Liver (tissue), 9 donors: ENCODE measurements around the gene ZNF618. TPM values are rescaled to one million over a fixed set of nuclear protein-coding genes. Genes with fewer than 3 reads are reported as not detected.
A peak's percentile ranks its signal among the peaks of the same experiment; 100 is the strongest.

ENCODE experiments used
- DNase-seq: peaks from one replicate; pipeline ENCODE4 v3.0.0-alpha.2; 2017; ENCODE audit warnings: low spot score
- H3K27ac ChIP-seq, 2 donors: one replicate each; pipeline ENCODE4 v1.7.0; 2013; ENCODE audit warnings: inconsistent platforms in 2 of 2, low read length in 2 of 2, control low read depth in 1 of 2, low read depth in 1 of 2, mild to moderate bottlenecking in 1 of 2
- H3K27me3 ChIP-seq, 4 donors: one replicate each; pipeline versions ENCODE4 v1.6.1 to v1.7.0; 2013; ENCODE audit warnings: low read length in 3 of 4, inconsistent platforms in 1 of 4, mild to moderate bottlenecking in 1 of 4, moderate library complexity in 1 of 4; ENCODE audit not compliant: control insufficient read depth in 4 of 4, insufficient read depth in 4 of 4
- H3K36me3 ChIP-seq, 4 donors: one replicate each; pipeline versions ENCODE4 v1.6.1 to v1.7.0; 2013; ENCODE audit warnings: low read length in 3 of 4, mild to moderate bottlenecking in 3 of 4, low read depth in 1 of 4, moderate library complexity in 1 of 4; ENCODE audit not compliant: control insufficient read depth in 4 of 4, insufficient read depth in 3 of 4
- H3K4me1 ChIP-seq, 4 donors: one replicate each; pipeline versions ENCODE4 v1.6.1 to v1.7.0; 2013; ENCODE audit warnings: low read length in 3 of 4, mild to moderate bottlenecking in 3 of 4, moderate library complexity in 1 of 4; ENCODE audit not compliant: control insufficient read depth in 4 of 4, insufficient read depth in 4 of 4
- H3K4me3 ChIP-seq, 3 donors: one replicate each; pipeline versions ENCODE4 v1.6.1 to v1.7.0; 2013; ENCODE audit warnings: low read length in 3 of 3, control low read depth in 1 of 3, low read depth in 1 of 3, mild to moderate bottlenecking in 1 of 3
- H3K9ac ChIP-seq, 2 donors: one replicate each; pipeline ENCODE4 v1.7.0; 2013; ENCODE audit warnings: low read length in 2 of 2, mild to moderate bottlenecking in 2 of 2, moderate library complexity in 2 of 2, control low read depth in 1 of 2, low read depth in 1 of 2
- H3K9me3 ChIP-seq, 4 donors: one replicate each; pipeline versions ENCODE4 v1.6.1 to v1.7.0; 2013; ENCODE audit warnings: low read length in 3 of 4; ENCODE audit not compliant: control insufficient read depth in 4 of 4
- EGR1 ChIP-seq, 2 donors: IDR thresholded peaks; 2 replicates each; pipeline ENCODE4 v1.6.1; 2016 to 2018; ENCODE audit warnings: antibody characterized with exemption in 2 of 2, low read depth in 2 of 2
- FOXA1 ChIP-seq: IDR thresholded peaks from 2 replicates; pipeline ENCODE4 v1.6.1; 2016; ENCODE audit warnings: antibody characterized with exemption
- FOXA2 ChIP-seq: IDR thresholded peaks from 2 replicates; pipeline ENCODE4 v1.6.1; 2016; ENCODE audit warnings: antibody characterized with exemption
- HNF4A ChIP-seq, 2 donors: conservative IDR thresholded peaks; 2 replicates each; pipeline ENCODE4 v1.6.1; 2016; ENCODE audit warnings: antibody characterized with exemption in 2 of 2, mild to moderate bottlenecking in 2 of 2
- HNF4G ChIP-seq: IDR thresholded peaks from 2 replicates; pipeline ENCODE4 v1.6.1; 2016; ENCODE audit warnings: antibody characterized with exemption
- JUND ChIP-seq, 2 donors: IDR thresholded peaks; 2 replicates each; pipeline ENCODE4 v1.6.1; 2016; ENCODE audit warnings: antibody characterized with exemption in 2 of 2
- NR2F2 ChIP-seq: IDR thresholded peaks from 2 replicates; pipeline ENCODE4 v1.6.1; 2016; ENCODE audit warnings: antibody characterized with exemption
- RAD21 ChIP-seq, 2 donors: IDR thresholded peaks; 2 replicates each; pipeline ENCODE4 v1.6.1; 2016; ENCODE audit warnings: antibody characterized with exemption in 2 of 2, mild to moderate bottlenecking in 2 of 2
- RXRA ChIP-seq, 2 donors: IDR thresholded peaks; 2 replicates each; pipeline ENCODE4 v1.6.1; 2017 to 2018; ENCODE audit warnings: antibody characterized with exemption in 2 of 2, mild to moderate bottlenecking in 1 of 2
- TAF1 ChIP-seq: conservative IDR thresholded peaks from 2 replicates; pipeline ENCODE4 v1.6.1; 2016; ENCODE audit warnings: antibody characterized with exemption, mild to moderate bottlenecking
- YY1 ChIP-seq: IDR thresholded peaks from 2 replicates; pipeline ENCODE4 v1.6.1; 2016; ENCODE audit warnings: antibody characterized with exemption, mild to moderate bottlenecking
- WGBS: extraction: QIAGEN DNeasy Blood & Tissue Kit; methylation state at CpG from one replicate; pipeline ENCODE4 v1.1.7; 2013; 5-methylcytosine and 5-hydroxymethylcytosine counted together
- polyA plus RNA-seq, 2 donors: library from polyadenylated mRNA; stranded (reverse) in 1 of 2; unstranded in 1 of 2; fragments of 200-250 nt in 1 of 2; fragments of >200 nt in 1 of 2; fragmentation: Nextera tagmentation in 1 of 2; extraction: Ambion mirVana in 1 of 2; gene quantifications; one replicate each; pipeline versions ENCODE4 v1.2.1 to v1.2.3, GENCODE V29; 2013 to 2015
- total RNA-seq, 2 donors: library from RNA; depleted of rRNA; stranded (reverse); fragments of >200 nt; gene quantifications; one replicate each; pipeline ENCODE4 v1.2.3, GENCODE V29; 2014
- TF ChIP-seq, protein P1 (sequence below): IDR thresholded peaks from 2 replicates; pipeline ENCODE4 v1.6.1; 2016; ENCODE audit warnings: antibody characterized with exemption, mild to moderate bottlenecking
- TF ChIP-seq, protein P2 (sequence below): IDR thresholded peaks from 2 replicates; pipeline ENCODE4 v1.6.1; 2016; ENCODE audit warnings: antibody characterized with exemption
- TF ChIP-seq, protein P3 (sequence below): IDR thresholded peaks from 2 replicates; pipeline ENCODE4 v1.6.1; 2016; ENCODE audit warnings: antibody characterized with exemption
- TF ChIP-seq, protein P4 (sequence below): IDR thresholded peaks from 2 replicates; pipeline ENCODE4 v1.6.1; 2016; ENCODE audit warnings: antibody characterized with exemption
- TF ChIP-seq, protein P5 (sequence below): fragments of 150-350 bp; IDR thresholded peaks from 2 replicates; pipeline ENCODE4 v1.5.1; 2017; ENCODE audit warnings: improper control_type of control experiment, low read depth, low read length; ENCODE audit not compliant: missing input control
- donor health status: healthy.
- donor health status: healthy.
- donor health status: healthy.
- donor health status: healthy.
- donor health status: healthy.

ZNF618 gene
- total and polyA plus RNA-seq, 4 donors, result 2.2 to 6.5 (median 3.7) TPM

DNA sequence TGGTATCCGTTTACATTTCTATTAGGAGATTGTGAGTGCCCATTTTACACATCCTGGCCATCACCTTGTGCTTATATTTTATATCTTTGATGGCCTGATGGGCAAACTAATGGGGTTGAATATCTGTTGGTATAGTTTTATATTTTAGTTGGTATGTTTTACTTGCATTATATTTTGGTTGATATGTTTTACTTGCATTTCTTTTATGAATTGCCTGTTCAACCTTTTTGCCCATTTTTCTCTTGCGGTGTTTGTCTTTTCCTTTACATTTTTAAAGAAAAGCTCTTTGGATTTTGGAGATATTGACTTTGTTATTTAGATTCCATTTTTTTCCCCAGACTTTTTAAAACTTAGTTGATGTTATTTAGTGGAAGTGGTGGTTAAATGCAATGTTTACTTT lies 14.6 kb downstream of the ZNF618 start:
- H3K9me3 ChIP-seq, result no peaks in the 10 kb centered on the region
- peaks cover 13 to 48% (median 30%) of the 10 kb centered on the region in 4 donors for H3K4me1 ChIP-seq
- 97% methylated on average over 2 of the region's 2 CpGs for WGBS
- TF ChIP-seq JUND (IDR thresholded peaks at IDR 0.05), result no peak
- TF ChIP-seq, protein P1, sequence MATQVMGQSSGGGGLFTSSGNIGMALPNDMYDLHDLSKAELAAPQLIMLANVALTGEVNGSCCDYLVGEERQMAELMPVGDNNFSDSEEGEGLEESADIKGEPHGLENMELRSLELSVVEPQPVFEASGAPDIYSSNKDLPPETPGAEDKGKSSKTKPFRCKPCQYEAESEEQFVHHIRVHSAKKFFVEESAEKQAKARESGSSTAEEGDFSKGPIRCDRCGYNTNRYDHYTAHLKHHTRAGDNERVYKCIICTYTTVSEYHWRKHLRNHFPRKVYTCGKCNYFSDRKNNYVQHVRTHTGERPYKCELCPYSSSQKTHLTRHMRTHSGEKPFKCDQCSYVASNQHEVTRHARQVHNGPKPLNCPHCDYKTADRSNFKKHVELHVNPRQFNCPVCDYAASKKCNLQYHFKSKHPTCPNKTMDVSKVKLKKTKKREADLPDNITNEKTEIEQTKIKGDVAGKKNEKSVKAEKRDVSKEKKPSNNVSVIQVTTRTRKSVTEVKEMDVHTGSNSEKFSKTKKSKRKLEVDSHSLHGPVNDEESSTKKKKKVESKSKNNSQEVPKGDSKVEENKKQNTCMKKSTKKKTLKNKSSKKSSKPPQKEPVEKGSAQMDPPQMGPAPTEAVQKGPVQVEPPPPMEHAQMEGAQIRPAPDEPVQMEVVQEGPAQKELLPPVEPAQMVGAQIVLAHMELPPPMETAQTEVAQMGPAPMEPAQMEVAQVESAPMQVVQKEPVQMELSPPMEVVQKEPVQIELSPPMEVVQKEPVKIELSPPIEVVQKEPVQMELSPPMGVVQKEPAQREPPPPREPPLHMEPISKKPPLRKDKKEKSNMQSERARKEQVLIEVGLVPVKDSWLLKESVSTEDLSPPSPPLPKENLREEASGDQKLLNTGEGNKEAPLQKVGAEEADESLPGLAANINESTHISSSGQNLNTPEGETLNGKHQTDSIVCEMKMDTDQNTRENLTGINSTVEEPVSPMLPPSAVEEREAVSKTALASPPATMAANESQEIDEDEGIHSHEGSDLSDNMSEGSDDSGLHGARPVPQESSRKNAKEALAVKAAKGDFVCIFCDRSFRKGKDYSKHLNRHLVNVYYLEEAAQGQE, result no peak
- TF ChIP-seq TAF1, result no peak
- TF ChIP-seq, protein P2, sequence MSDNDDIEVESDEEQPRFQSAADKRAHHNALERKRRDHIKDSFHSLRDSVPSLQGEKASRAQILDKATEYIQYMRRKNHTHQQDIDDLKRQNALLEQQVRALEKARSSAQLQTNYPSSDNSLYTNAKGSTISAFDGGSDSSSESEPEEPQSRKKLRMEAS, result no peak
- TF ChIP-seq, protein P3, sequence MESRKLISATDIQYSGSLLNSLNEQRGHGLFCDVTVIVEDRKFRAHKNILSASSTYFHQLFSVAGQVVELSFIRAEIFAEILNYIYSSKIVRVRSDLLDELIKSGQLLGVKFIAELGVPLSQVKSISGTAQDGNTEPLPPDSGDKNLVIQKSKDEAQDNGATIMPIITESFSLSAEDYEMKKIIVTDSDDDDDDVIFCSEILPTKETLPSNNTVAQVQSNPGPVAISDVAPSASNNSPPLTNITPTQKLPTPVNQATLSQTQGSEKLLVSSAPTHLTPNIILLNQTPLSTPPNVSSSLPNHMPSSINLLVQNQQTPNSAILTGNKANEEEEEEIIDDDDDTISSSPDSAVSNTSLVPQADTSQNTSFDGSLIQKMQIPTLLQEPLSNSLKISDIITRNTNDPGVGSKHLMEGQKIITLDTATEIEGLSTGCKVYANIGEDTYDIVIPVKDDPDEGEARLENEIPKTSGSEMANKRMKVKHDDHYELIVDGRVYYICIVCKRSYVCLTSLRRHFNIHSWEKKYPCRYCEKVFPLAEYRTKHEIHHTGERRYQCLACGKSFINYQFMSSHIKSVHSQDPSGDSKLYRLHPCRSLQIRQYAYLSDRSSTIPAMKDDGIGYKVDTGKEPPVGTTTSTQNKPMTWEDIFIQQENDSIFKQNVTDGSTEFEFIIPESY, result no peak
- TF ChIP-seq, protein P4, sequence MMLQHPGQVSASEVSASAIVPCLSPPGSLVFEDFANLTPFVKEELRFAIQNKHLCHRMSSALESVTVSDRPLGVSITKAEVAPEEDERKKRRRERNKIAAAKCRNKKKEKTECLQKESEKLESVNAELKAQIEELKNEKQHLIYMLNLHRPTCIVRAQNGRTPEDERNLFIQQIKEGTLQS, result no peak
- TF ChIP-seq NR2F2, result no peak
- no peak for TF ChIP-seq HNF4G
- TF ChIP-seq FOXA1, result no peak
- no peak for TF ChIP-seq FOXA2
- TF ChIP-seq, protein P5, sequence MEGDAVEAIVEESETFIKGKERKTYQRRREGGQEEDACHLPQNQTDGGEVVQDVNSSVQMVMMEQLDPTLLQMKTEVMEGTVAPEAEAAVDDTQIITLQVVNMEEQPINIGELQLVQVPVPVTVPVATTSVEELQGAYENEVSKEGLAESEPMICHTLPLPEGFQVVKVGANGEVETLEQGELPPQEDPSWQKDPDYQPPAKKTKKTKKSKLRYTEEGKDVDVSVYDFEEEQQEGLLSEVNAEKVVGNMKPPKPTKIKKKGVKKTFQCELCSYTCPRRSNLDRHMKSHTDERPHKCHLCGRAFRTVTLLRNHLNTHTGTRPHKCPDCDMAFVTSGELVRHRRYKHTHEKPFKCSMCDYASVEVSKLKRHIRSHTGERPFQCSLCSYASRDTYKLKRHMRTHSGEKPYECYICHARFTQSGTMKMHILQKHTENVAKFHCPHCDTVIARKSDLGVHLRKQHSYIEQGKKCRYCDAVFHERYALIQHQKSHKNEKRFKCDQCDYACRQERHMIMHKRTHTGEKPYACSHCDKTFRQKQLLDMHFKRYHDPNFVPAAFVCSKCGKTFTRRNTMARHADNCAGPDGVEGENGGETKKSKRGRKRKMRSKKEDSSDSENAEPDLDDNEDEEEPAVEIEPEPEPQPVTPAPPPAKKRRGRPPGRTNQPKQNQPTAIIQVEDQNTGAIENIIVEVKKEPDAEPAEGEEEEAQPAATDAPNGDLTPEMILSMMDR, result no peak
- no peak for TF ChIP-seq RAD21 (IDR thresholded peaks at IDR 0.05)
- TF ChIP-seq RXRA (IDR thresholded peaks at IDR 0.05), result no peak
- no peak for TF ChIP-seq HNF4A (conservative IDR thresholded peaks at IDR 0.05)
- TF ChIP-seq EGR1 (IDR thresholded peaks at IDR 0.05; ENCODE audit: low read depth in 2 of 2), result no peak
- H3K27me3 ChIP-seq, result no peaks in the 10 kb centered on the region
- H3K9ac ChIP-seq, result no peak overlapping the region
- H3K4me3 ChIP-seq, result no peak overlapping the region
- H3K27ac ChIP-seq, result no peak overlapping the region
- peaks cover 0 to 1% (median 0%) of the 10 kb centered on the region in 4 donors for H3K36me3 ChIP-seq
- no peak for DNase-seq

DNA sequence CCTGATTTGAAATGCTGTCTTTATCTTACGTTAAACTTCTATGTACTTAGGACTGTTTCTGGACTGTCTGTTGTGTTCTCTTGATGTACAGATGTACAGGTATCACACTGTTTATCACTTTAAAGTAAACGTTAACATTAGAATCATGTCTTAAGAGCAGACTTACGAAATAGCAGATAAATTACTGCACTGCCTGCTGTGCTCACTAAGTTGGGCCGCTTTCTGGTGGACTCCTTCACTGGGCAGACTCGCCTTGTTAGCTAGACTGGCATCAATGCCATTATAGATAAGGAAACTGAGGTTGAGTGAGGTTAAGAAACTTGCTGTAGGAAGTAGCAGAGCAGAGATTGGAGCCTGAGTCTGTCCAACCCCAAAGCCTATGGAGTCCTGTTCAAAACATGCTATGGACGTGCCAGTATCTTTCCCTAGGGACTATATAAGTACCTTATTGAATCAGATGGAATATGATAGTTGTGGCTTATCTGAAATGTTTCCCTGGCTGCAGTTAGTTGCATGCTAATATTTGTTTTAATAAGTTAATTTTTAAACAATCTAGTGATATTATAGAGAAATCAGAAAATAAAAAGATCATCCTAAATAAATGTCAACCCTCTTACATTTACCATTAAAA lies 16.9 kb downstream of the ZNF618 start:
- Histone ChIP-seq H3K27ac (no peak overlapping the region), H3K27me3 (no peaks in the 10 kb centered on the region), H3K9ac (no peak overlapping the region), H3K4me3 (no peak overlapping the region), H3K4me1 (peaks cover 8 to 33% (median 21%) of the 10 kb centered on the region in 4 donors), H3K36me3 (peaks cover 0 to 1% (median 0%) of the 10 kb centered on the region in 4 donors), H3K9me3 (no peaks in the 10 kb centered on the region)
- no peak for DNase-seq
- TF ChIP-seq JUND (IDR thresholded peaks at IDR 0.05) (no peak), YY1 (peak; percentile 21)
- 29% methylated on average over 6 of the region's 6 CpGs for WGBS
